8988T (cell line): ENCODE data around the gene SLC6A12.

Experiments used
- DNase-seq: peaks from one replicate; pipeline ENCODE4 v3.0.0; 2011

SLC6A12 gene

GRCh38 chr12:175759-176158 is 38.2 kb downstream of the SLC6A12 start:
- DNase-seq = no peak

GRCh38 chr12:175250-175649 is 38.7 kb downstream of the SLC6A12 start:
- DNase-seq = no peak

GRCh38 chr12:174596-174995 is 39.4 kb downstream of the SLC6A12 start:
- no peak for DNase-seq

GRCh38 chr12:174124-174523 is 39.8 kb downstream of the SLC6A12 start:
- no peak for DNase-seq

- no peak for DNase-seq
These were observed 41.2 kb downstream of the SLC6A12 start for GRCh38 chr12:172732-173161.

- no peak for DNase-seq
These were observed 41.9 kb downstream of the SLC6A12 start for GRCh38 chr12:171743-172676.

GRCh38 chr12:171276-171675 is 42.7 kb downstream of the SLC6A12 start:
- DNase-seq = no peak

- no peak for DNase-seq
These were observed 43.4 kb downstream of the SLC6A12 start for GRCh38 chr12:170371-171225.

GRCh38 chr12:169528-170370 is 44.2 kb downstream of the SLC6A12 start:
- no peak for DNase-seq

GRCh38 chr12:168763-169525 is 45.0 kb downstream of the SLC6A12 start:
- no peak for DNase-seq

- no peak for DNase-seq
These were observed 45.9 kb downstream of the SLC6A12 start for GRCh38 chr12:167959-168600.

GRCh38 chr12:166425-167075 is 47.4 kb downstream of the SLC6A12 start:
- no peak for DNase-seq

GRCh38 chr12:165862-166368 is 48.0 kb downstream of the SLC6A12 start:
- DNase-seq = no peak

- DNase-seq = no peak
These were observed 49.8 kb downstream of the SLC6A12 start for GRCh38 chr12:164207-164606.

GRCh38 chr12:163406-163986 is 50.5 kb downstream of the SLC6A12 start:
- no peak for DNase-seq

GRCh38 chr12:162467-163307 is 51.3 kb downstream of the SLC6A12 start:
- no peak for DNase-seq

GRCh38 chr12:161823-162222 is 52.1 kb downstream of the SLC6A12 start:
- DNase-seq = no peak

GRCh38 chr12:160858-161257 is 53.1 kb downstream of the SLC6A12 start:
- DNase-seq = no peak

GRCh38 chr12:159156-159782 is 54.7 kb downstream of the SLC6A12 start:
- DNase-seq = no peak
